ENCODE data around the gene CMC1.

The CMC1 gene

DNA sequence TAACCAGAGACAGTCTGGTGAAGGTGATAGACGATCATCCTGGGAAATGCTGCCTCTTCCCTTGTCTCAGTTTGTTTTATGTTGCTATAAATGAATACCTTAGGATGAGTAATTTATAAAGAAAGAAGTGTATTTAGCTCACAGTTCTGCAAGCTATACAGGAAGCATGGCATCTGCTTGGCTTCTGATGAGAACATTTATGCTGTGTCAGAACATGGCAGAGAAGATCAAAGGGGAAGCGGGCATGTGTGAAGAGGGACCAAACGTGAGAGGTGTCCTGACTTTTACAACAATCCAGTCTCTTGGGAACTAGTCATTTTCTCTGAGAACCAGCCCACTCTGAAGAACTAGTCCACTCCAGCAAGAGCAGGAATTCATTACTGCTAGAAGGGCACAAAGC, 9.6 kb downstream of the CMC1 start:
- TF ChIP-seq, protein P1, sequence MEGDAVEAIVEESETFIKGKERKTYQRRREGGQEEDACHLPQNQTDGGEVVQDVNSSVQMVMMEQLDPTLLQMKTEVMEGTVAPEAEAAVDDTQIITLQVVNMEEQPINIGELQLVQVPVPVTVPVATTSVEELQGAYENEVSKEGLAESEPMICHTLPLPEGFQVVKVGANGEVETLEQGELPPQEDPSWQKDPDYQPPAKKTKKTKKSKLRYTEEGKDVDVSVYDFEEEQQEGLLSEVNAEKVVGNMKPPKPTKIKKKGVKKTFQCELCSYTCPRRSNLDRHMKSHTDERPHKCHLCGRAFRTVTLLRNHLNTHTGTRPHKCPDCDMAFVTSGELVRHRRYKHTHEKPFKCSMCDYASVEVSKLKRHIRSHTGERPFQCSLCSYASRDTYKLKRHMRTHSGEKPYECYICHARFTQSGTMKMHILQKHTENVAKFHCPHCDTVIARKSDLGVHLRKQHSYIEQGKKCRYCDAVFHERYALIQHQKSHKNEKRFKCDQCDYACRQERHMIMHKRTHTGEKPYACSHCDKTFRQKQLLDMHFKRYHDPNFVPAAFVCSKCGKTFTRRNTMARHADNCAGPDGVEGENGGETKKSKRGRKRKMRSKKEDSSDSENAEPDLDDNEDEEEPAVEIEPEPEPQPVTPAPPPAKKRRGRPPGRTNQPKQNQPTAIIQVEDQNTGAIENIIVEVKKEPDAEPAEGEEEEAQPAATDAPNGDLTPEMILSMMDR (IDR thresholded peaks at IDR 0.05; ENCODE audit: low read depth, low read length, missing control alignments): no peak
- Histone ChIP-seq H3K27ac (no peak overlapping the region), H3K27me3 (replicated peaks) (no peaks in the 10 kb centered on the region), H3K4me3 (ENCODE audit: low read depth, low read length) (no peak overlapping the region), H3K36me3 (replicated peaks) (no peaks in the 10 kb centered on the region)
- in situ Hi-C loops (cut with HindIII; ENCODE audit: low pct_ligation_motif_present, low sequenced_read_pairs): no loop called here
- no peak for DNase-seq

GRCh38 chr3:28252001-28252431, 10.6 kb downstream of the CMC1 start:
- TF ChIP-seq, protein P1 (IDR thresholded peaks at IDR 0.05; ENCODE audit: low read depth, low read length, missing control alignments): no peak
- no peaks in the 10 kb centered on the region for H3K36me3 ChIP-seq (replicated peaks)
- H3K27me3 ChIP-seq (replicated peaks): no peaks in the 10 kb centered on the region
- in situ Hi-C loops (cut with HindIII; ENCODE audit: low pct_ligation_motif_present, low sequenced_read_pairs): no loop called here
- H3K4me3 ChIP-seq (ENCODE audit: low read depth, low read length): no peak overlapping the region
- DNase-seq: no peak
- H3K27ac ChIP-seq: no peak overlapping the region

DNA sequence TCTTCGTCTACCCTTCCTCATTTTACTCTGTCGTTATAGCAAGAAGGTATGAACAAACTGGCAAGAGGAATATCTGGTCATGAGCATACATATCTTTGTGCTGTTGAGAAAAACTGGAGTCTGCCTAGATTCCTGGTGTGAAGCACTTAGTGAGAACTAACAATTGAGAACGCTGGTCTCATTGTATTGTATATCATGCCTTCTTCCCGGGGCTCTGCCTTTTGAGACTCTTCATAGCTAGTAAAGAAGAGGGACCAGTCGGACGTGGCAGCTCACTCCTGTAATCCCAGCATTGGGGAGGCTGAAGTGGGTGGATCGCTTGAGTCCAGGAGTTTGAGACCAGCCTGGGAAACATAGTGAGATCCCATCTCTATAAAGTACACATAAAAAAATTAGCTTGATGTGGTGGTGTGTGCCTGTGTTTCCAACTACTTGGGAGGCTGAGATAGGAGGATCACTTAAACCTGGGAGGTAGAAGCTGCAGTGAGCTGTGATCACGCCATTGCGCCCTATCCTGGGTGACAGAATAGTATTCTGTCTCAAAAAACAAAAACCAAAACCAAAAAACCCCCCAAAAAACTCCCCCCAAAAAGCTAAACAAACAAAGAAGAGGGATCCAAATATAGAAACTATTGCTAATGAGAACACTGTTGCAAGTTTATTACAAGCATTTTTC, 11.8 kb downstream of the CMC1 start:
- no peaks in the 10 kb centered on the region for H3K27me3 ChIP-seq (replicated peaks)
- no peak overlapping the region for H3K4me3 ChIP-seq (ENCODE audit: low read depth, low read length)
- no peaks in the 10 kb centered on the region for H3K36me3 ChIP-seq (replicated peaks)
- H3K27ac ChIP-seq: no peak overlapping the region
- in situ Hi-C loops (cut with HindIII; ENCODE audit: low pct_ligation_motif_present, low sequenced_read_pairs): no loop called here
- DNase-seq: no peak
- TF ChIP-seq, protein P1 (IDR thresholded peaks at IDR 0.05; ENCODE audit: low read depth, low read length, missing control alignments): no peak

- in situ Hi-C loops (cut with HindIII; ENCODE audit: low pct_ligation_motif_present, low sequenced_read_pairs): no loop called here
- no peak overlapping the region for H3K27ac ChIP-seq
- TF ChIP-seq, protein P1 (IDR thresholded peaks at IDR 0.05; ENCODE audit: low read depth, low read length, missing control alignments): no peak
- no peak for DNase-seq
- H3K4me3 ChIP-seq (ENCODE audit: low read depth, low read length): no peak overlapping the region
- no peaks in the 10 kb centered on the region for H3K36me3 ChIP-seq (replicated peaks)
- H3K27me3 ChIP-seq (replicated peaks): no peaks in the 10 kb centered on the region
These were observed 20.6 kb downstream of the CMC1 start for GRCh38 chr3:28262001-28262400.

DNA sequence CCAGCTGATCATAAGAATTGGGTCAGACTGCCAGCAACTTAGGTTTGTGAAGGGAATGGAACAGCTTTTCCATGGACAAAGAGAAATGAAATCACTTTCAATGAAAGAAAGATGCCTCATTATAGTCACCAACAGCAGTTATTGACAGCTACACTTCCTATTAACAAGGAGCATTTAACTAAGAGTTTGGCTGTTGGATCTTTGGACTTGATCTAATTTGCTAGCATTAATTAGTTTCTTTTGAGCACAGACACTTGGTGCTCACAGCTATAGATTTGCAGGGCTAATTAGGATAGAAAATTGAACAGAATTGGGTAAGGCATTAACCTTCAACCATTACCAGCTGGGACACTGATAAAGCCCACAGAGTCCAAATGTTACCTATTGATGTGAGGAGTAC, 24.2 kb downstream of the CMC1 start:
- Histone ChIP-seq H3K4me3 (ENCODE audit: low read depth, low read length) (no peak overlapping the region), H3K27ac (no peak overlapping the region), H3K27me3 (replicated peaks) (no peaks in the 10 kb centered on the region), H3K36me3 (replicated peaks) (no peaks in the 10 kb centered on the region)
- TF ChIP-seq, protein P1 (IDR thresholded peaks at IDR 0.05; ENCODE audit: low read depth, low read length, missing control alignments): no peak
- in situ Hi-C loops (cut with HindIII; ENCODE audit: low pct_ligation_motif_present, low sequenced_read_pairs): no loop called here
- no peak for DNase-seq
